Stimulated activated CD8-positive, alpha-beta memory T cell treated with anti-CD3 and anti-CD28 coated beads, Interleukin-12 subunit alpha, Interleukin-12 subunit beta, amount 100 ng/mL, for 4 hours (primary cell): ENCODE measurements around the gene KCTD14.
"Not testable (repeated sequence)": the region's sequence is repeated elsewhere in the genome, so short reads cannot be mapped to it uniquely, and the experiment has no call there.

Experiments used
- DNase-seq: peaks from one replicate; pipeline ENCODE4 v3.0.0-alpha.2; 2020; ENCODE audit warnings: low read depth

Gene KCTD14, protein sequence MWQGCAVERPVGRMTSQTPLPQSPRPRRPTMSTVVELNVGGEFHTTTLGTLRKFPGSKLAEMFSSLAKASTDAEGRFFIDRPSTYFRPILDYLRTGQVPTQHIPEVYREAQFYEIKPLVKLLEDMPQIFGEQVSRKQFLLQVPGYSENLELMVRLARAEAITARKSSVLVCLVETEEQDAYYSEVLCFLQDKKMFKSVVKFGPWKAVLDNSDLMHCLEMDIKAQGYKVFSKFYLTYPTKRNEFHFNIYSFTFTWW

DNA sequence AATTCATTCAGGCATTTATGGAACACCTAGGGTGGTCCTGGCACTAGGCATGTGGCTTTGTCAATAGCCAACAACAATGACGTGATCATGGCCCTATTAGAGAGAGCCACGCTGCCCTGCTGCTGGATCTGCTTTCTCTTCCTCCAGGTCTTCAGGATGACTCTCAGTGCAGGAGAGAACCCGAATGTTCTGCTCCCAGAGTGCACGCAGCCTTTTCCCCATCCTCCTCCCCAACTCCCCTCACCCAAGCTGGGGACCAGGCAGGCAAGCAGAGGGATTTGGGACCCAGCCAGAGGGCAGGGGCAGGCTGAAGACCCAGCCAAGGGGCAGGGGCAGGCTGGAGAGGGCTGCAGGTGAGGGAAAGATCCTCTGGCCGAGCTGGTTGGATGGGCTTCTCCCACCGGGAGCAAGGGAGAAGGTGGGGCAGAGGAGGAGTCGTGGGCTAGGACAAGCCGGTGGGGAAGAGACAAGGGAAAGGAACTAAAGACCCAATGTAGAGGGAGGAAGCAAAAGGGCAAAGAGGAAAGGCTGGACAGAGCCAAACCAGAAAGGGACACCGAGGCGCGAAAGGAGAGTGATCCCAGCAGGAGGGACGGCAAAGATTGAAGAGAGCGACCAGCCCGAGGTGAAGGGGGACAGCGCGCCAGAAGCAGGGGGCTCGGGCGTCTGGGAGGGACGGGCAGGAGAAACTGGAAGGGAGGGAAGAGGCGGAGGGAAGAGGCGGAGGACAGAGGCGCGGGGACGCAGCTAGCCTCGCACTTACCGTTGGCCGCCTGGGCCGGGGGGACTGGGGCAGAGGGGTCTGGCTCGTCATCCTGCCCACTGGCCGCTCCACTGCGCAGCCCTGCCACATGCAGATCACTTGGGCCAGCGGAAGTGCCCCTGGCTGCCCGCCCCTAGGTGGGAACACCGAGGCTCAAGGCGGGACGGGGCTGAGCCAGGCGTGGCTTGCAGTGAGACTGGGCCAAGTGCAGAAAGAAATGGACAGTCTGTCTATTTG is at the start of gene KCTD14:
Gene KCTD14, minus strand, starts transcription at position 880 of the 1,000 bp plus-strand sequence. Its CDS starts 27 bp downstream, at position 853.
- DNase-seq: no peak

DNA sequence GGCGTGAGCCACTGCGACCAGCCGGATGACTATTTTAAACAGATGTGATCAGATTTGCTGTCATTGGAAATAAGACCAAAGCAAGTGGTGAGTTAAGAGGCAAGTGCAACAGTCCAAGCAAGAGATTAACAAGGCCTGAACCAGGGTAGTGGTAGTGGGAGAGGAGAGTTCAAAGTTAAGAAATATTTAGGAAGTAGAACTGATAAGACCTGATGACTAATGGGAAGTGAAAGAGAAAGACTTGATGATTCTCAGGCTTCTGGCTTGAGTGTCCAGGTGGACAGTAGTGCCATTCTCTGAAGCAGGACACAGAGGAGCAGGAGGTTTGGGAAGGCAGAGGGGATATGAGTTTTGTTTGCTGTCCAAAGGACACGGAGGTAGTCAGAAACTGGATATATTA is 49.4 kb upstream of the KCTD14 start:
- no peak for DNase-seq

DNA sequence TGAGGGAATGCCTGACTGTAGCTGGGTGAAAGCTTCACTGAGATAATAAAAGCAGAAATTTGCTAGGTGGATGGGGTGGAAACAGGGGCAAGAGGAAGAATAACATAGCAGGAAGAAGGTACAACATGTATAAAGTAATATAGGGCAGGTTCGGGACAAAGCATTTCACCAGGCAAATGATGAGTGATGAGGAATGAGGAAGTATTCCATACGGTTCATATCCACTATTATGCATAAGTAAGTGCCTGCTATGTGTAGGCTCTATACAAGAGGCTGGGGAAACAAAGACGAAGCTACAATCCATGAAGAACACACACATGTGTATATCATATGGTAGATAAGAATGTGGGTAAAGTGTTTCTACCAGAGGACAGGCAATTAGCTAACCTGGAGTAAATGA is 48.6 kb upstream of the KCTD14 start:
- no peak for DNase-seq

DNA sequence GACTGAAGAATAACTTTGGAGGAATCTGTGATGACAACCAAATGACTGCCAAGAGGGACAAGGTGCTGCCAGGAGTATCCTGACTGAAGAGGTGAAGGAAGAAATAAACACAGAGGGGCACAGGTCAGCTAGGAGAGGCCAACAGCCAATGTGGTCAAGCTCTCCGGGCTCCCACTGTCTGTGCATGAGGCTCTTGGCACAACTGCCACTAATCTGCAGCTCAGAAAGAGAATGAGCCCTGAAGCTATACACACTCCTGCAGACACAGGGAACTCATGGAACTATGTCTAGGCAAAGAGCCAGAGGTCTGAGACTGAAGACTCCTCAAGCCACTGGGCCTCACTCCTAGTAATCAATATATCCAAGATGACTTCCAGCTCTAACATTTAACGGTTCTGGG is 47.5 kb upstream of the KCTD14 start:
- DNase-seq: no peak

DNA sequence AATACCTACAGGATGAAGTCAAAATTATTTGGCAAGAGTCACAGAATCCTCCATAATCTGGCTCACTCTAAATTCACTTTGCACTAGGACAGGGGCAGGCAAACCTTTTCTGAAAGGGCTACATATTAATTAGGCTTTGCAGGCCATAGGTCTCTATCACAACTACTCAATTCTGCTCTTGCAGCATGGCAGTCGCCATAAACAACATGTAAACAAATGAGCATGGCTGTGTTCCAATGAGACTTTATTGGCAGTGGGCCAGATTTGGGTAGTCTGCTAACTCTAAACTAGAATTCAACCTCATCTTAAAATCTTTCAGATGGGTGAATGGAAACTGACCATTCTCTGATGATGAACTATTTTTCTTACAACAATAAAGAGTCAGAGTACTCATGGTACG is 46.4 kb upstream of the KCTD14 start:
- no peak for DNase-seq

DNA sequence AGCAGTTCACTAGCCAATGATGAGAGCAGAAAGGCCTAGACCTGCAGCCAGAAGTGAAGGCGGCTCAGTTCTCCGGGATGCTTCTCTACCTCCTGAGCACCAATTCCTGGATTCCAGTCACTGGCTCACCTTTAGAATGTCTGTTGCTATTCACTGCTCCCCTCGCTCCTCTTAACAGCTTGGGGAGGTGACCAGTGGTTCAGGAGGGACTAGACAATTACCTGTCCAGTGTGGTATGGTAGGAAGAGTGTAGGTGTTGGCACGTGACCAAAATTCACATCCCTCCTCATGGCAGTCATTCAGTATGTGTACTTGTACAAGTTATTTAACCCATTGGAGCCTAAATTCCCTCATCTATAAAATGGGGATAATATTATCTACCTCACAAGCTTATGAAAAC is 44.6 kb upstream of the KCTD14 start:
- no peak for DNase-seq

DNA sequence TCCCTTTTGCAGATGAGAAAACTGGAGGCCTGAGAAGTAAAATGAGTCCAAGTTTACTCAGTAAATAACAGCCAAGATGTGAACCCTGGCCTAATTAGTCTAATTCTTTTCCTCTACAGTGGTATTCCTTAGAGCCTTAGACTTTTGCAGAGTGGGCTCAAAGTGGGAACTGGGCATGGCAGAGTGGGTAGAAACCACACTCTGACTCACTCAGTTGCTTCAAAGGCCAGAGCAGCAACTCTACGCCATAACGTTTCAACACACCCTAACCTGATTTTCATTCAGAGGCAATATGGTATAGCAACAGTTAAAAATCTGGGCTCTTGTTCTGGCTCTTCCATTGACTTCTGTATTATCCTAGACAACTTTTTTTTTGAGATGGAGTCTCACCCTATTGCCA is 43.4 kb upstream of the KCTD14 start:
- DNase-seq: no peak

DNA sequence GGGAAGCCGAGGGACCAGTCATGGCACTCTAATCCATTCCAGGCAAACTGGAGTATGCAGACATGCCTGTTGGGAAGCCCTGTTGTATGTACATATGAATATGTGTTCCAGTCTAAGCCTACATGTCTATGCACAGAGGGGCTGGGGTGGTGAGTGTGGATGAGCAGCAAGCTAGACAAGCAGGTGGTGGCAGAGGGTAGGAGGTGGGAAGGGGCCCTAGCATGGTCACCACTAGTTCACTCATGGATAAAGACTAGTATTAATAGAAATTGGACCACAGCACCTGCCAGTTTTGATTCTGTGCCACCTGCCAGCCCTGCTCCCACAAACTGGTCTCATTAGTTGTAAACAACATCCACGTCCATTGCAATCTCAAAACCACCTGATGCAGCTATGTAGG is 42.1 kb upstream of the KCTD14 start:
- no peak for DNase-seq

DNA sequence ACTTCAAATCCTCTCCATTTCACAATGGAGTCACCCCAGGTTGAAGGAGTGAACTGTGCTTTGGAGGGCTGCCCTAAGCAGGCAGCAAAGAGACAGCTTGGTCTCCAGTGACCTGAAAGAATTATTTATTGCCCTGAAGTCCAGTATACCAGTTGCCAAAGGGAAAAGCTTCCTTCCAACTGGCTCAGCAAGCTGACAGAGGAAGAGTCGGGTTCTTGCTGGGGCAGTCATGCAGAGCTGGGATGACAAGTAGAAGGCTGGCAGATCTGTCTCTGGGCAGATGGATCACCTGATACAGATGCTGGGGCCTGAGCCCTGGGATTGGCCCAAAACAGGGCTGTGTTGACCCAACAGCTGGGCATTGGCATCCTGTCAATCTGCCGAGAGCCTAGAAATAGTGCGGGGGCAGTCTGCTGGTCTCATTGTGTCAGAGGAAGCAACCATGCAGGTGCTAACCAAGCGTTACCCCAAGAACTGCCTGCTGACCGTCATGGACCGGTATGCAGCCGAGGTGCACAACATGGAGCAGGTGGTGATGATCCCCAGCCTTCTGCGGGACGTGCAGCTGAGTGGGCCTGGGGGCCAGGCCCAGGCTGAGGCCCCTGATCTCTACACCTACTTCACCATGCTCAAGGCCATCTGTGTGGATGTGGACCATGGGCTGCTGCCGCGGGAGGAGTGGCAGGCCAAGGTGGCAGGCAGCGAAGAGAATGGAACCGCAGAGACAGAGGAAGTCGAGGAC is 40.5 kb upstream of the KCTD14 start, which contains the start of gene THRSP:
Gene THRSP, plus strand, starts transcription at position 422 of the 742 bp plus-strand sequence. Its CDS starts 21 bp downstream, at position 443.
- no peak for DNase-seq

DNA sequence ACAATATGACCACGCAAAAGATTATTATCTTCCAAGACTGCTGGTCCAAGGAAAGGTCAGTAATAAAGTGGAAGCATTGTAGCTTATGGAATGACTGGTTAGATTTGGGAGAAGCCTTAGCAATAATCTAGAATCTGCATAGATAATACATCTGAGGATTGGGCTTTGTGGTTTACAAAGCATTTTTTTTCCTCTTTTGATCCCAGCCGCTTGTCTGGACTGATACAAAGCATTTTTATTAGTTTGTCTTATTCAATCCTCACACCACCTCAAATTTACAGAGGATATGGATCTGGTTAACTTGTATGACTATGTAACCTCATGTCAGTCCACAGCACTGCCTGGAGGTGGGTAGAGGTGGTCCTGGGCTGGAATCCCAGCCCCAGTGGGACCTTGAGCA is 39.6 kb upstream of the KCTD14 start:
- DNase-seq: no peak

DNA sequence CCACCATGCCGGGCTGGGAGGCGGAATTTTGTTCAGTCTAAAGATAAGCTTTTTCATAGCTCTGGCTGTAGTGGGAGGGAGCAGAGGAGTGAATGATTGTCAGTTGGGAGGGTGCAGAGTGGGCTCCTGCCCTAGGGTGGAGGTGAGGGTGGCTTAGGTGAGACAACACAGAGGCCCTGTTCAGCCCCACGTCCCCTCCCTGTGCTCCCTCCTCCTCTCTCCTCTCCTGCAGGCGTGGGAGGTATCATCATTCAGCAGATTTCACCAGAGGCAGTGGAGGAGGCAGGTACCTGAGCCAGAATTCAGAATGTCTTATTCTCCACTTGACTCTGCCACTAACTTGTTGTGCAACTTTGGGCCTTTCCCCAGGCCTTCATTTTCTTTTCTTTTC is 38.8 kb upstream of the KCTD14 start:
- no peak for DNase-seq

DNA sequence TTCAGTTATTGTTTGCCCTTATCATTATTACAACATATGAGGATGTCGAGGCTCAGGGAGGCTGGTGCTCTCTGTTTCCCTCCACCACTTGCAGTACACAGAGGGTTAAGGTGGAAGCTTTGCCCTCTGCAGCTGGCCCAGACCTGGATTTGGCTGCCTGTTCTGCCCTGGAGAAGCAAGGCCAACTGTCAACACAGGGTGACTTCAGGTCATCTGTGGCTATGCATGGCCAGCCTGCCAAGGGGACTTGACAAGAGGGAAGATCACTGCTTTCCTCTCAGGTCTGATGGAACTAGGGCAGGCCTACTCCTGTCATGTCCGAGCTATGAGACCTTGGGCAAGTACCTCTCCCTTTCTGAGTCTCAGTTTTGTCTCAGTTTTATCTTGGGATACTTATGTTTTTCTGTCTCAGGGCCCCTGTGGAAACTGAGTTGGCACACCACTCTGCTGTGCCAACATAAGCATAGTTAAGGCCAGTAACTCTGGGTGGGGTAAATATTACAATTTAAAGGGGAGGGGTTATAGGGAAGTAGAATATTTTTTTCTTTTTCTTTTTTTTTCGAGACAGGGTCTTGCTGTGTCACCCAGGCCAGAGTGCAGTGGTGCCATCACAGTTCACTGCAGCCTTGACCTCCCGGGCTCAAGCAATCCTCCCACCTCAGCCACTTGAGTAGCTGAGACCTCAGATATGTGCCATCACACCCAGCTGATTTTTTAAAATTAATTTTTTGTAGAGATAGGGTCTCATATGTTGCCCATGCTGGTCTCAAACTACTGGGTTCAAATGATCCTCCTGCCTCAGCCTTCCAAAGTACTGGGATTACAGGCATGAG is 38.2 kb upstream of the KCTD14 start:
- no peak for DNase-seq

DNA sequence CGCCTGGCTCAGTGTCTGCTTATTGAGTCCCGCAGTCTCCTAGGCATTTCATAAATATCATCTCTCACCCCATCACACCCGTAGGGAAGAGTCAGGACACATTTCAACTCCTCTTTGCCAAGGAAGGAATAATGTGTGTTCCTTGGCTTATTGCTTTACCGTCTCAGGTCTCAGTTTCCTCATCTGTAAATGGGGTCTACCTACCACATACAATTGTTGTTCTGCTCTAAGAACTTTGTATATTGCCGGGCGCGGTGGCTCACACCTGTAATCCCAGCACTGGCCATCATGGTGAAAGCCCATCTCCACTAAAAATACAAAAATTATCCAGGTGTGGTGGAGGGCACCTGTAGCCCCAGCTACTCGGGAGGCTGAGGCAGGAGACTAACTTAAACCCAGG is 37.5 kb upstream of the KCTD14 start:
- no peak for DNase-seq

DNA sequence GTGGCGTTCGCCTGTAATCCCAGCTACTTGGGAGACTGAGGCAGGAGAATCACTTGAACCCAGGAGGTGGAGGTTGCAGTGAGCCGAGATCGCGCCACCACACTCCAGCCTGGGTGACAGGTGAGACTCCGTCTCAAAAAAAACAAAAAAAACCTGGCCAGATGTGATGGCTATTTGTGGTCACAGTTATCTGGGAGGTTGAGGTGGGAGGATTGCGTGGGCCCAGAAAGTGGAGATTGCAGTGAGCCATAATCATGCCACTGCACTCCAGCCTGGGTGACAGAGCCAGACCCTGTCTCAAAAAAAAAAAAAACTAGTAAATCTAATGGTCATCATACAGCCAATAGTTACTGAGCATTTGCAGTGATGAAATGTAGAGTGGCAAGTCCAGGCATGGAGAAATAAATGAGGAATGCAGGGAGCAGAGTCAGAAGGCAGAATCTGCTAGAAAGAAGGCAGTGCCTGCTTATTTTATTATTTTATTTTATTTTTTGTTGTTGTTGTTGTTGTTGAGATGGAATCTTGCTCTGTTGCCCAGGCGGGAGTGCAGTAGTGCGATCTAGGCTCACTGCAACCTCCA is 36.8 kb upstream of the KCTD14 start:
- DNase-seq: not testable (repeated sequence)

DNA sequence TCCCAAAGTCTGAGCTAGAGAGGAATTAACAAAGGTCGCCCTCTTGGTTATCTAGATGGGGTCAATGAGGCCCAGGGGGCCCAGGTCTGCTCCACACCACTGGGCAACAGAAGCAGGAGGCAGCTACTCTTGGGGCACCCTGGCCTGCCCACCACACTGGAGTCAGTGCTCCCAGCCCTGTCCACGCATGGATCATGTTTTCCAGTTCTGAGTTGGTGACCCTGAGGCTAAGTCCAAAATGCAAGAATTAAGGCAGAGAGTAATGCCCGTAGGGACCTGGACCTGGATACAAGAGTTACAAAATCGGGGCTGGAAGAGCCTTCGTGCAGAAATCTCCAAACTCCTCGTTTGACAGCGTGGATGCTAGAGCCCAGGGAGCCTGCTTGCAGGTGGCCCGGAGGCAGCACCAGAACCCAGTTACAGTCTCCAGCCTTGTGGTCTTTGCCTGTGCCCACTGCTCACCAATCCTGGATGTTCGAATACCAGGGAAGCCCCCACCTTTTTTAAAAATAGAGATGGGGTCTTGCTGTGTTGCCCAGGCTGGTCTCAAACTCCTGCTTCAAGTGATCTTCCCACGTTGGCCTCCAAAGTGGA is 34.5 kb upstream of the KCTD14 start:
- DNase-seq: no peak

DNA sequence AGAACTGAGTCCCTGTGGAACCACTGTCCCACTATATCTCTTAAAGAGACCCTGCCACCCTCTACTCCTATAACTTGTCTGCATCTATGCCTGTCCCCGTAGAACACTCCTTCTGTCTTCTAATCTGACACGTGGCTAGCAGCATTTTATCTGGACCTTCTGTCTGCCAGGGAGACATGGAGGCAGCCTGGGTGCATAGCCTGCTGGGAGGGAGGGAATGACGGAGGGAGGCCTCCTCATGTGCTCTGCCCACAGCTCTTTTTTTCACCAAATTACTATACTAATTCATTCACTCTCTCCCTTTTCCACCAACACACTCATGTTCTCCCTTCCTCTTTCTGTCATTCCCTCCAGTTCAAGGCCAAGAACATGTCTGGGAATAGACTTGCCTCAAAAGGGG is 33.0 kb upstream of the KCTD14 start:
- DNase-seq: no peak

DNA sequence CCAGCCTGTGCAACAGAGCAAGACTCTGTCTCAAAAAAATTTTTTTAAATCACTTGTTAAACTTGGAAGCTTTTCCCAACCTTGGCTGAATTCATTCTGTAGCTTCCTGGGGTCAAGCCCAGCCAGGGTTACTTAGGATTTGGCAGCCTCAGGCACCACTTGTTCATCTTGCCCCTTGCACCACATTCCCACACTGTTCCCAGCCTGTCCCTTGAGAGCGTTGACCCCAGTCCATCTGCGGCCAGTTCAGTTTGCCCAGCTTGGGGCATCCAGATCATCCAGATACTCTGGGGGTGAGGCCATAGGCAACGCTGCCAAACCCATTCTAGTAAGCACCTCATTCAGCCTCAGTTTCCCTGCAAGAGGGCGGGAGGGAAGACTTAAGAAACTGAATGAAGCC is 31.9 kb upstream of the KCTD14 start:
- no peak for DNase-seq

DNA sequence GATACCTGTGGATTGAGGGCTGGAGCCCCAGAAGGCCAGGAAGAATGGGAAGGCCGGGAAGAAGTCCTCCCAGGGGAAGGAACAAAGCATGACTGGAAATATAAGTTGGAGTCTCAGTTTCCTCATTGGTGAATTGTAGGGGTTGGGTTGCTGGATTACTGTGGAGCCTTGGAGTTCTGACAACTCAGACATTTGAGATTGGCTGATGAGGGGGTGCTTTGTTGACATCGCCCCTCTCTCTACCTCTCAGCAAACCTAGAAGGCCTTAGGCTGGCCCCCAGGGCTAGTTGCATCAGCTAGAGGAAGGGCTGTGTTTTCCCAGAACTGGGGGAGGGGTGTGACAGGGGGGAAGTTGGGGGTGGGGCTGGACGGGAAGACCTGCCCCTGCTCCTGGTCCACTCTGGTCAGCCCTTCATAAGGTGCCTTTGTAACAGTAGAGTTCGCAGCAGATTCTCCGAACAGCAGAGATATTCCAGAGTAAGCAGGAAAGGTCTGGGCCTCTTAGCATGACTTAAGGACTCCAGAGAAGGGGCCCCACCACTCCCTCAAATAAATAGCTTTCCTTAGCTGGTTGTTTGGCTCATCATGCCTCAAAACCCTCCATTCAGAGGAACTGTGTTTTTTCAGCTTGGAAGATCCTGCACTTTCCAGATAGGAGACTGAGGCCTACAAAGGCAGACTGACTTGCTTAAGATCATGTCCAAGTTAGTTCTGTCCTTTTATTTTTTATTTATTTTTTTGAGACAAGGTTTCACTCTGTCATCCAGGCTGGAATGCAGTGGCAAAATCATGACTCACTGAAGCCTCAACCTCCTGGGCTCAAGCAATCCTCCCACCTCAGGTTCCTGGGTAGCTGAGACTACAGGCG is 28.1 kb upstream of the KCTD14 start:
- DNase-seq: no peak

DNA sequence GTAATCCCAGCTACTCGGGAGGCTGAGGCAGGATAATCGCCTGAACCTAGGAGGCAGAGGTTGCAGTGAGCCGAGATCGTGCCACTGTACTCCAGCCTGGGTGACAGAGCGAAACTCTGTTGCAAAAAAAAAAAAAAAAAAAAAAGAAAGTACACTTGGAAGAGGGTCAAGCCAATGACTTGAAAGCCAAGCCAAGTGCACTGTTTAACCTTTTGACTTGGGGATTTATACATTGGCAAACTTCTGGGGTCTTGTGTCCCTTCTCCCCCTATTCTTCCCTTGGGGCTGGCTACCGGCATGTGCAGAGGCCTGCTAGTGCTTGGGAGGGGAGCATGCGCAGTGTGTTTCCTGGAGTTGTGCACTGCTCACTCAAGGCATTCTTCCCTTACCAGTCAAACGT is 26.3 kb upstream of the KCTD14 start:
- no peak for DNase-seq

DNA sequence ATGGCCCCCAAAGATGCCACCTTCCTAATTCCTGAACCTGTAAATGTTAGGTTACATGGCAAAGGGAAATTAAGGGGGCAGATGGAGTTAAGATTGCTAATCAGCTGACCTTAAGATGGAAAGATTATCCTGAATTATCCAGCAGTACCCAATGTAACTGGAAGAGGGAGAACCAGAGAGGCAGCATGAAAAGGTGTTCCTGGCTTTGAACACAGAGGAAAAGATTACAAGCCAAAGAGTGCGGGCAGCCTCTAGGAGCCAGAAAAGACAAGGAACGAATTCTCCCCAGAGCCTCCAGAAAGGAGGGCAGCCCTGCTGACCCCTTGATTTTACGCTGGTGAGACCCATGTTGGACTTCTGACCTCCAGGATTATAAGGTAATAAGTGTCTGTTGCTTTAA is 25.5 kb upstream of the KCTD14 start:
- no peak for DNase-seq
